HepG2 (cell line): ENCODE results near the gene GGACT. TPM values are rescaled to one million over a fixed set of nuclear protein-coding genes. Genes with fewer than 3 reads are reported as not detected.

Experiments
- E2F1 ChIP-seq: sonication (generic); formaldehyde crosslinking; IDR thresholded peaks from 2 replicates; pipeline ENCODE4 v1.5.0; 2020; ENCODE audit warnings: missing genetic modification reagents
- FOXO4 ChIP-seq: sonication (generic); formaldehyde crosslinking; conservative IDR thresholded peaks from 2 replicates; pipeline ENCODE4 v1.8.1; 2023; ENCODE audit warnings: missing genetic modification reagents
- KLF13 ChIP-seq: sonication (generic); formaldehyde crosslinking; IDR thresholded peaks from 2 replicates; pipeline ENCODE4 v1.4.0; 2020; ENCODE audit warnings: mild to moderate bottlenecking, missing genetic modification reagents
- LCORL ChIP-seq, 2 experiments: fragments of 450-650 bp in 1 of 2; sonication (generic) in 1 of 2; formaldehyde crosslinking in 1 of 2; IDR thresholded peaks; 2 replicates each; pipeline versions ENCODE4 v1.5.0 to v1.6.1; 2017 to 2020; ENCODE audit warnings: antibody characterized with exemption in 1 of 2, missing genetic modification reagents in 1 of 2
- MED13 ChIP-seq: sonication (generic); formaldehyde crosslinking; IDR thresholded peaks from 2 replicates; pipeline ENCODE4 v1.5.0; 2020; ENCODE audit warnings: missing genetic modification reagents
- MXD1 ChIP-seq: sonication (generic); formaldehyde crosslinking; IDR thresholded peaks from 2 replicates; pipeline ENCODE4 v1.4.0; 2020; ENCODE audit warnings: mild to moderate bottlenecking, missing genetic modification reagents
- MZF1 ChIP-seq: sonication (generic); formaldehyde crosslinking; IDR thresholded peaks from 2 replicates; pipeline ENCODE4 v1.8.1; 2023; ENCODE audit warnings: mild to moderate bottlenecking, missing genetic modification reagents, borderline replicate concordance
- NFATC3 ChIP-seq: sonication (generic); formaldehyde crosslinking; IDR thresholded peaks from 2 replicates; pipeline ENCODE4 v1.5.1; 2020; ENCODE audit warnings: mild to moderate bottlenecking, missing genetic modification reagents
- NFRKB ChIP-seq: fragments of 450-650 bp; IDR thresholded peaks from 2 replicates; pipeline ENCODE4 v1.6.1; 2017
- NRL ChIP-seq: sonication (generic); formaldehyde crosslinking; IDR thresholded peaks from 2 replicates; pipeline ENCODE4 v1.5.0; 2020; ENCODE audit warnings: missing genetic modification reagents, mild to moderate bottlenecking, moderate library complexity, borderline replicate concordance
- PHB2 ChIP-seq: fragments of 450-650 bp; IDR thresholded peaks from 2 replicates; pipeline ENCODE4 v1.6.1; 2018; ENCODE audit not compliant: partially characterized antibody
- PHF8 ChIP-seq: sonication (generic); formaldehyde crosslinking; IDR thresholded peaks from 2 replicates; pipeline ENCODE4 v1.5.0; 2020; ENCODE audit warnings: missing genetic modification reagents
- POLR2A ChIP-seq, 2 experiments: IDR thresholded peaks; 2 replicates each; pipeline ENCODE4 v1.6.1; 2011; ENCODE audit warnings: low read depth in 2 of 2, low read length in 2 of 2, mild to moderate bottlenecking in 1 of 2, moderate library complexity in 1 of 2; ENCODE audit not compliant: insufficient read depth in 1 of 2
- RFX1 ChIP-seq: fragments of 450-650 bp; IDR thresholded peaks from 2 replicates; pipeline ENCODE4 v1.6.1; 2017
- RFXANK ChIP-seq: IDR thresholded peaks from 2 replicates; pipeline ENCODE4 v1.6.1; 2016
- SMAD9 ChIP-seq: sonication (generic); formaldehyde crosslinking; IDR thresholded peaks from 2 replicates; pipeline ENCODE4 v1.5.1; 2020; ENCODE audit warnings: mild to moderate bottlenecking, missing genetic modification reagents
- TFDP2 ChIP-seq: sonication (generic); formaldehyde crosslinking; IDR thresholded peaks from 2 replicates; pipeline ENCODE4 v1.4.0; 2020; ENCODE audit warnings: missing genetic modification reagents
- TRIM24 ChIP-seq: sonication (generic); formaldehyde crosslinking; IDR thresholded peaks from 2 replicates; pipeline ENCODE4 v1.8.0; 2022; ENCODE audit warnings: mild to moderate bottlenecking, missing genetic modification reagents
- UBTF ChIP-seq: sonication (generic); formaldehyde crosslinking; IDR thresholded peaks from 2 replicates; pipeline ENCODE4 v1.4.0; 2020; ENCODE audit warnings: mild to moderate bottlenecking, missing genetic modification reagents
- ZFP36 ChIP-seq: fragments of 150-350 bp; IDR thresholded peaks from 2 replicates; pipeline ENCODE4 v1.6.1; 2018; ENCODE audit warnings: borderline replicate concordance, low read length, low read depth; ENCODE audit not compliant: partially characterized antibody
- ZNF12 ChIP-seq: sonication (generic); formaldehyde crosslinking; IDR thresholded peaks from 2 replicates; pipeline ENCODE4 v1.5.0; 2020; ENCODE audit warnings: missing genetic modification reagents
- ZNF225 ChIP-seq: sonication (generic); formaldehyde crosslinking; IDR thresholded peaks from 2 replicates; pipeline ENCODE4 v1.4.0; 2020; ENCODE audit warnings: mild to moderate bottlenecking, missing genetic modification reagents
- ZNF333 ChIP-seq: sonication (generic); formaldehyde crosslinking; IDR thresholded peaks from 2 replicates; pipeline ENCODE4 v1.4.0; 2020; ENCODE audit warnings: mild to moderate bottlenecking, missing genetic modification reagents, borderline replicate concordance
- ZNF367 ChIP-seq: sonication (generic); formaldehyde crosslinking; IDR thresholded peaks from 2 replicates; pipeline ENCODE4 v1.4.0; 2020; ENCODE audit warnings: missing genetic modification reagents, borderline replicate concordance
- ZNF432 ChIP-seq: sonication (generic); formaldehyde crosslinking; IDR thresholded peaks from 2 replicates; pipeline ENCODE4 v1.5.0; 2020; ENCODE audit warnings: missing genetic modification reagents, mild to moderate bottlenecking, borderline replicate concordance
- ZNF781 ChIP-seq: sonication (generic); formaldehyde crosslinking; IDR thresholded peaks from 2 replicates; pipeline ENCODE4 v1.5.1; 2020; ENCODE audit warnings: borderline replicate concordance, mild to moderate bottlenecking, missing genetic modification reagents; ENCODE audit errors: not compliant biosample characterization
- polyA plus RNA-seq, 8 experiments: library from polyadenylated mRNA; depleted of rRNA in 3 of 8; stranded (reverse) in 7 of 8; unstranded in 1 of 8; fragments of >200 nt; fragmentation: Illumina TruSeq in 4 of 8; extraction: Trizol in 4 of 8; gene quantifications; 2 replicates each; pipeline versions ENCODE4 v1.2.1 to v1.2.3, GENCODE V29; 2011 to 2016; ENCODE audit warnings: low read depth in 4 of 8, missing spikeins in 1 of 8, mixed read lengths in 1 of 8; ENCODE audit not compliant: insufficient read depth in 1 of 8
- total RNA-seq, 5 experiments: library from RNA; depleted of rRNA; stranded (reverse); fragments of >200 nt; fragmentation: Illumina TruSeq; extraction: Trizol; gene quantifications; 2 replicates each; pipeline ENCODE4 v1.2.3, GENCODE V29; 2016; ENCODE audit warnings: low read depth in 1 of 5

The GGACT gene
- total and polyA plus RNA-seq, 2 of the 13 experiments (the other 11 are each of a cell fraction or from before 2014, with no cell fraction given) = 1.7 to 1.9 TPM

GRCh38 chr13:100517135-100517534 is 71.5 kb downstream of the GGACT start (continued):
- no peak for TF ChIP-seq ZFP36
- TF ChIP-seq UBTF (CRISPR knock-in tag) = no peak
- no peak for TF ChIP-seq TFDP2
- TF ChIP-seq PHB2 = no peak
- no peak for TF ChIP-seq ZNF367 (CRISPR knock-in tag)
- TF ChIP-seq PHF8 (CRISPR knock-in tag) = no peak
- TF ChIP-seq MZF1 (CRISPR knock-in tag) = no peak
- no peak for TF ChIP-seq NFATC3 (CRISPR knock-in tag)
- TF ChIP-seq E2F1 (CRISPR knock-in tag) = no peak
- TF ChIP-seq RFX1 = no peak
- TF ChIP-seq ZNF12 (CRISPR knock-in tag) = no peak
- TF ChIP-seq ZNF432 (CRISPR knock-in tag) = no peak
- no peak for TF ChIP-seq ZNF333
- no peak for TF ChIP-seq ZNF781 (CRISPR knock-in tag)
- no peak for TF ChIP-seq MXD1 (CRISPR knock-in tag)
- TF ChIP-seq KLF13 (CRISPR knock-in tag) = no peak
- no peak for TF ChIP-seq SMAD9 (CRISPR knock-in tag)
- no peak for TF ChIP-seq NRL (CRISPR knock-in tag)
- no peak for TF ChIP-seq LCORL (IDR thresholded peaks at IDR 0.05)
- no peak; the same call in 1 of the 2 replicates for TF ChIP-seq LCORL (CRISPR knock-in tag; IDR thresholded peaks at IDR 0.05)
- TF ChIP-seq RFXANK (CRISPR knock-in tag) = no peak
- TF ChIP-seq ZNF225 (CRISPR knock-in tag) = no peak
- TF ChIP-seq POLR2A (IDR thresholded peaks at IDR 0.05; ENCODE audit: insufficient read depth in 1 of 2, low read depth in 2 of 2, low read length in 2 of 2) = no peak
- no peak for TF ChIP-seq FOXO4 (CRISPR knock-in tag)
- no peak for TF ChIP-seq MED13 (CRISPR knock-in tag)
- TF ChIP-seq NFRKB = no peak
- no peak for TF ChIP-seq TRIM24 (CRISPR knock-in tag)
